ENCODE results near the gene ARHGAP12.
"Not testable (repeated sequence)": the region's sequence is repeated elsewhere in the genome, so short reads cannot be mapped to it uniquely, and the experiment has no call there.

ARHGAP12 gene

GRCh38 chr10:31792745-31793144 is 135.9 kb downstream of the ARHGAP12 start:
- intact Hi-C loops (cut with micrococcal nuclease), result no loop called here
- no peak overlapping the region for H3K4me3 Mint-ChIP-seq
- peaks cover 16% of the 10 kb centered on the region for H3K9me3 Mint-ChIP-seq
- H3K36me3 Mint-ChIP-seq (ENCODE audit: low read depth), result no peaks in the 10 kb centered on the region
- H3K27ac Mint-ChIP-seq, result no peak overlapping the region
- no peaks in the 10 kb centered on the region for H3K27me3 Mint-ChIP-seq
- H3K4me1 Mint-ChIP-seq (ENCODE audit: low read depth), result no peaks in the 10 kb centered on the region

- Mint-ChIP-seq H3K9me3 (peaks cover 16% of the 10 kb centered on the region), H3K4me3 (no peak overlapping the region), H3K4me1 (ENCODE audit: low read depth) (no peaks in the 10 kb centered on the region), H3K27ac (no peak overlapping the region), H3K36me3 (ENCODE audit: low read depth) (no peaks in the 10 kb centered on the region), H3K27me3 (no peaks in the 10 kb centered on the region)
- intact Hi-C loops (cut with micrococcal nuclease), result no loop called here
Observed at GRCh38 chr10:31789555-31789954, 139.1 kb downstream of the ARHGAP12 start.

- Mint-ChIP-seq H3K36me3 (ENCODE audit: low read depth) (no peaks in the 10 kb centered on the region), H3K27me3 (no peaks in the 10 kb centered on the region), H3K9me3 (no peaks in the 10 kb centered on the region), H3K27ac (no peak overlapping the region), H3K4me1 (ENCODE audit: low read depth) (no peaks in the 10 kb centered on the region), H3K4me3 (no peak overlapping the region)
- intact Hi-C loops (cut with micrococcal nuclease), result no loop called here
Observed at GRCh38 chr10:31782701-31783100, 145.9 kb downstream of the ARHGAP12 start.

- no peak overlapping the region for H3K4me3 Mint-ChIP-seq
- no peaks in the 10 kb centered on the region for H3K36me3 Mint-ChIP-seq (ENCODE audit: low read depth)
- H3K27ac Mint-ChIP-seq, result no peak overlapping the region
- H3K27me3 Mint-ChIP-seq, result no peaks in the 10 kb centered on the region
- no peaks in the 10 kb centered on the region for H3K4me1 Mint-ChIP-seq (ENCODE audit: low read depth)
- intact Hi-C loops (cut with micrococcal nuclease), result no loop called here
- peaks cover 9% of the 10 kb centered on the region for H3K9me3 Mint-ChIP-seq
Observed at GRCh38 chr10:31780717-31781116, 147.9 kb downstream of the ARHGAP12 start.

GRCh38 chr10:31778627-31779026 is 150.0 kb downstream of the ARHGAP12 start:
- peaks cover 9% of the 10 kb centered on the region for H3K9me3 Mint-ChIP-seq
- no peaks in the 10 kb centered on the region for H3K27me3 Mint-ChIP-seq
- no peak overlapping the region for H3K4me3 Mint-ChIP-seq
- no peak overlapping the region for H3K27ac Mint-ChIP-seq
- H3K36me3 Mint-ChIP-seq (ENCODE audit: low read depth), result no peaks in the 10 kb centered on the region
- intact Hi-C loops (cut with micrococcal nuclease), result loop anchor here (10.0 kb wide), 1 partner anchor 284 kb away; no protein-coding TSS in a partner anchor
- H3K4me1 Mint-ChIP-seq (ENCODE audit: low read depth), result no peaks in the 10 kb centered on the region

- no peaks in the 10 kb centered on the region for H3K36me3 Mint-ChIP-seq (ENCODE audit: low read depth)
- H3K27me3 Mint-ChIP-seq, result no peaks in the 10 kb centered on the region
- no peaks in the 10 kb centered on the region for H3K4me1 Mint-ChIP-seq (ENCODE audit: low read depth)
- no peak overlapping the region for H3K4me3 Mint-ChIP-seq
- intact Hi-C loops (cut with micrococcal nuclease), result loop anchor here (10.0 kb wide), 1 partner anchor 281 kb away; no protein-coding TSS in a partner anchor
- peaks cover 9% of the 10 kb centered on the region for H3K9me3 Mint-ChIP-seq
- H3K27ac Mint-ChIP-seq, result no peak overlapping the region
Observed at GRCh38 chr10:31776159-31776558, 152.5 kb downstream of the ARHGAP12 start.

- no peaks in the 10 kb centered on the region for H3K27me3 Mint-ChIP-seq
- H3K4me3 Mint-ChIP-seq, result no peak overlapping the region
- intact Hi-C loops (cut with micrococcal nuclease), result loop anchor here (10.0 kb wide), 1 partner anchor 280 kb away; no protein-coding TSS in a partner anchor
- H3K4me1 Mint-ChIP-seq (ENCODE audit: low read depth), result no peaks in the 10 kb centered on the region
- no peak overlapping the region for H3K27ac Mint-ChIP-seq
- peaks cover 9% of the 10 kb centered on the region for H3K9me3 Mint-ChIP-seq
- H3K36me3 Mint-ChIP-seq (ENCODE audit: low read depth), result no peaks in the 10 kb centered on the region
Observed at GRCh38 chr10:31774928-31775650, 153.5 kb downstream of the ARHGAP12 start.

- Mint-ChIP-seq H3K27ac (no peak overlapping the region), H3K27me3 (no peaks in the 10 kb centered on the region), H3K4me3 (no peak overlapping the region), H3K4me1 (ENCODE audit: low read depth) (no peaks in the 10 kb centered on the region), H3K9me3 (peaks cover 9% of the 10 kb centered on the region), H3K36me3 (ENCODE audit: low read depth) (no peaks in the 10 kb centered on the region)
- intact Hi-C loops (cut with micrococcal nuclease), result loop anchor here (10.0 kb wide), 1 partner anchor 280 kb away; no protein-coding TSS in a partner anchor
Observed at GRCh38 chr10:31774299-31774900, 154.2 kb downstream of the ARHGAP12 start.

- intact Hi-C loops (cut with micrococcal nuclease), result loop anchor here (10.0 kb wide), 1 partner anchor 279 kb away; no protein-coding TSS in a partner anchor
- H3K27me3 Mint-ChIP-seq, result no peaks in the 10 kb centered on the region
- H3K9me3 Mint-ChIP-seq, result peaks cover 9% of the 10 kb centered on the region
- no peak overlapping the region for H3K27ac Mint-ChIP-seq
- H3K4me3 Mint-ChIP-seq, result no peak overlapping the region
- H3K36me3 Mint-ChIP-seq (ENCODE audit: low read depth), result no peaks in the 10 kb centered on the region
- no peaks in the 10 kb centered on the region for H3K4me1 Mint-ChIP-seq (ENCODE audit: low read depth)
Observed at GRCh38 chr10:31773749-31774298, 154.8 kb downstream of the ARHGAP12 start.

GRCh38 chr10:31771331-31771831 is 157.2 kb downstream of the ARHGAP12 start:
- H3K4me3 Mint-ChIP-seq, result no peak overlapping the region
- peaks cover 6% of the 10 kb centered on the region for H3K9me3 Mint-ChIP-seq

GRCh38 chr10:31770307-31770902 is 158.2 kb downstream of the ARHGAP12 start:
- Mint-ChIP-seq H3K4me3 (no peak overlapping the region), H3K27ac (no peak overlapping the region), H3K27me3 (no peaks in the 10 kb centered on the region), H3K36me3 (ENCODE audit: low read depth) (no peaks in the 10 kb centered on the region), H3K4me1 (ENCODE audit: low read depth) (no peaks in the 10 kb centered on the region), H3K9me3 (no peaks in the 10 kb centered on the region)
- intact Hi-C loops (cut with micrococcal nuclease), result loop anchor here (10.0 kb wide), 1 partner anchor 276 kb away; no protein-coding TSS in a partner anchor

More at GRCh38 chr10:31771331-31771831, 157.2 kb downstream of the ARHGAP12 start:
- H3K27me3 Mint-ChIP-seq, result no peaks in the 10 kb centered on the region
- no peaks in the 10 kb centered on the region for H3K36me3 Mint-ChIP-seq (ENCODE audit: low read depth)
- no peaks in the 10 kb centered on the region for H3K4me1 Mint-ChIP-seq (ENCODE audit: low read depth)
- no peak overlapping the region for H3K27ac Mint-ChIP-seq
- intact Hi-C loops (cut with micrococcal nuclease), result loop anchor here (10.0 kb wide), 1 partner anchor 277 kb away; no protein-coding TSS in a partner anchor

GRCh38 chr10:31769564-31769963 is 159.1 kb downstream of the ARHGAP12 start:
- H3K27ac Mint-ChIP-seq, result no peak overlapping the region
- no peaks in the 10 kb centered on the region for H3K27me3 Mint-ChIP-seq
- H3K9me3 Mint-ChIP-seq, result no peaks in the 10 kb centered on the region
- intact Hi-C loops (cut with micrococcal nuclease), result loop anchor here (10.0 kb wide), 1 partner anchor 145 kb away; no protein-coding TSS in a partner anchor
- no peak overlapping the region for H3K4me3 Mint-ChIP-seq
- H3K4me1 Mint-ChIP-seq (ENCODE audit: low read depth), result no peaks in the 10 kb centered on the region
- no peaks in the 10 kb centered on the region for H3K36me3 Mint-ChIP-seq (ENCODE audit: low read depth)

GRCh38 chr10:31768935-31769334 is 159.7 kb downstream of the ARHGAP12 start:
- H3K36me3 Mint-ChIP-seq (ENCODE audit: low read depth); H3K27me3 Mint-ChIP-seq; H3K27ac Mint-ChIP-seq; H3K4me1 Mint-ChIP-seq (ENCODE audit: low read depth); H3K4me3 Mint-ChIP-seq; H3K9me3 Mint-ChIP-seq: not testable (repeated sequence)
- intact Hi-C loops (cut with micrococcal nuclease), result loop anchor here (10.0 kb wide), 1 partner anchor 144 kb away; no protein-coding TSS in a partner anchor
